Renal cortex interstitium (tissue), 11 donors: ENCODE results near the gene CCDC63. TPM values are rescaled to one million over a fixed set of nuclear protein-coding genes. Genes with fewer than 3 reads are reported as not detected.
A peak's percentile ranks its signal among the peaks of the same experiment; 100 is the strongest.

ENCODE experiments used
- DNase-seq, 11 donors: peaks; one replicate each; pipeline ENCODE4 v3.0.0-alpha.2; 2013; ENCODE audit warnings: low read depth in 9 of 11, low spot score in 4 of 11; ENCODE audit errors: extremely low read depth in 1 of 11
- polyA plus RNA-seq, 3 donors: library from polyadenylated mRNA; unstranded; fragments of 120-200 nt; gene quantifications; one replicate each; pipeline ENCODE4 v1.2.1, GENCODE V29; 2013; ENCODE audit not compliant: insufficient read length in 3 of 3

CCDC63 gene
- polyA plus RNA-seq, 3 donors = not detected

GRCh38 chr12:110913119-110914056 lies 66.6 kb downstream of the CCDC63 start:
- no peak for DNase-seq

GRCh38 chr12:110916295-110916875 lies 69.6 kb downstream of the CCDC63 start:
- DNase-seq = no peak

- DNase-seq = no peak
Measured at GRCh38 chr12:110917467-110917866, 70.7 kb downstream of the CCDC63 start.

GRCh38 chr12:110917961-110918360 lies 71.2 kb downstream of the CCDC63 start:
- DNase-seq = no peak

GRCh38 chr12:110919720-110920119 lies 72.9 kb downstream of the CCDC63 start:
- no peak for DNase-seq

GRCh38 chr12:110920324-110920910 lies 73.6 kb downstream of the CCDC63 start, which contains the start of gene MYL2:
MYL2 (minus strand) TSS chr12:110920579; CDS start chr12:110920529, 50 bp downstream.
- DNase-seq = no peak

GRCh38 chr12:110921262-110921661 lies 74.5 kb downstream of the CCDC63 start:
- DNase-seq = no peak

GRCh38 chr12:110922652-110923051 lies 75.9 kb downstream of the CCDC63 start:
- DNase-seq = no peak

GRCh38 chr12:110923192-110923591 lies 76.4 kb downstream of the CCDC63 start:
- no peak for DNase-seq

GRCh38 chr12:110923692-110924334 lies 77.0 kb downstream of the CCDC63 start:
- DNase-seq = no peak

- no peak for DNase-seq
Measured at GRCh38 chr12:110927546-110927945, 80.8 kb downstream of the CCDC63 start.

GRCh38 chr12:110928700-110929099 lies 81.9 kb downstream of the CCDC63 start:
- no peak for DNase-seq

GRCh38 chr12:110929818-110930217 lies 83.0 kb downstream of the CCDC63 start:
- DNase-seq = no peak

GRCh38 chr12:110930348-110931314 lies 83.8 kb downstream of the CCDC63 start:
- no peak for DNase-seq

- DNase-seq = no peak
Measured at GRCh38 chr12:110931315-110931728, 84.5 kb downstream of the CCDC63 start.

- DNase-seq = peak in 1 of 11 donors; percentile 3
Measured at GRCh38 chr12:110932046-110932445, 85.3 kb downstream of the CCDC63 start.

GRCh38 chr12:110933326-110933974 lies 86.7 kb downstream of the CCDC63 start:
- DNase-seq = no peak
